GM12878 (cell line): ENCODE results near the gene DRD2. TPM values are rescaled to one million over a fixed set of nuclear protein-coding genes. Genes with fewer than 3 reads are reported as not detected.

Source experiments
- ATAC-seq: fragments of 200-7000 bp; cut with Tn5 transposase; 3 replicates; pipeline ENCODE4 v1.9.1; 2020; ENCODE audit warnings: mild to moderate bottlenecking, moderate library complexity
- BruUV-seq: library from RNA; stranded (reverse); fragments of 400-500 nt; replicated peaks from 2 replicates; lab custom pipeline; 2021; lab: Mats Ljungman, UMichigan
- CTCF ChIA-PET: fragments of 300-600 bp; sonication (Branson Sonifier 250); formaldehyde crosslinking; extraction: SDS; loops from one replicate; lab custom pipeline; 2021; ENCODE audit warnings: inconsistent platforms; lab: Yijun Ruan, JAX
- POLR2A ChIA-PET: fragments of 350-600 bp; formaldehyde crosslinking; extraction: SDS; loops from one replicate; lab custom pipeline; 2021; ENCODE audit warnings: inconsistent platforms; lab: Charles Lee
- RAD21 ChIA-PET: fragments of 300-600 bp; sonication (Branson Sonifier 250); formaldehyde crosslinking; loops from one replicate; lab custom pipeline; 2023; ENCODE audit warnings: antibody characterized with exemption; ENCODE audit not compliant: unreplicated experiment; lab: Charles Lee
- SMC1A ChIA-PET: fragments of 300-600 bp; sonication (Branson Sonifier 250); formaldehyde crosslinking; loops from one replicate; lab custom pipeline; 2023; ENCODE audit not compliant: unreplicated experiment, uncharacterized antibody; lab: Charles Lee
- DNase-seq: peaks from one replicate; pipeline ENCODE4 v3.0.0-alpha.2; 2011; ENCODE audit warnings: low read depth, low spot score
- FAIRE-seq: peaks from 3 replicates; lab custom pipeline; 2011; peaks lifted over from hg19 to GRCh38; lab: Jason Lieb, UNC
- H2AFZ ChIP-seq: 2 replicates; pipeline ENCODE4 v1.6.0; 2011; ENCODE audit warnings: low read depth, low read length, control low read depth; ENCODE audit not compliant: control insufficient read depth
- H3K27ac ChIP-seq: 2 replicates; pipeline ENCODE4 v1.5.1; 2011; ENCODE audit warnings: control low read depth; ENCODE audit not compliant: control insufficient read depth, insufficient read depth
- H3K27me3 ChIP-seq, 2 experiments: replicated peaks in 1 of 2; 2 replicates each; pipeline versions ENCODE4 v1.6.0 to v1.6.1; 2011; ENCODE audit warnings: low read length in 1 of 2; ENCODE audit not compliant: control insufficient read depth in 2 of 2, insufficient read depth in 2 of 2
- H3K36me3 ChIP-seq, 2 experiments: 2 replicates each; pipeline ENCODE4 v1.5.1; 2011; ENCODE audit warnings: low read length in 1 of 2; ENCODE audit not compliant: control insufficient read depth in 2 of 2, insufficient read depth in 2 of 2
- H3K4me1 ChIP-seq: 2 replicates; pipeline ENCODE4 v1.6.1; 2011; ENCODE audit warnings: mild to moderate bottlenecking, low read length, moderate library complexity, mixed read lengths; ENCODE audit not compliant: control insufficient read depth, insufficient read depth
- H3K4me2 ChIP-seq: 2 replicates; pipeline ENCODE4 v1.6.0; 2011; ENCODE audit warnings: control low read depth; ENCODE audit not compliant: control insufficient read depth, insufficient read depth
- H3K4me3 ChIP-seq: fragments of 200-600 bp; sonication (generic); 2 replicates; pipeline ENCODE4 v1.5.1; 2016
- H3K79me2 ChIP-seq: 2 replicates; pipeline ENCODE4 v1.6.0; 2011; ENCODE audit warnings: low read length; ENCODE audit not compliant: control insufficient read depth, insufficient read depth
- H3K9ac ChIP-seq: 2 replicates; pipeline ENCODE4 v1.8.0; 2011; ENCODE audit warnings: low read length, control low read depth, mixed read lengths; ENCODE audit not compliant: control insufficient read depth, insufficient read depth
- H3K9me3 ChIP-seq: replicated peaks from 3 replicates; pipeline ENCODE4 v1.5.1; 2011; ENCODE audit warnings: mild to moderate bottlenecking, low read length; ENCODE audit not compliant: control insufficient read depth, insufficient read depth
- H4K20me1 ChIP-seq: 2 replicates; pipeline ENCODE4 v1.6.0; 2011; ENCODE audit not compliant: control insufficient read depth, insufficient read depth
- NR2F1 ChIP-seq: fragments of 450-650 bp; conservative IDR thresholded peaks from 2 replicates; pipeline ENCODE4 v1.6.1; 2017; ENCODE audit warnings: mild to moderate bottlenecking
- RUNX3 ChIP-seq: IDR thresholded peaks from 2 replicates; pipeline ENCODE4 v1.6.1; 2012; ENCODE audit warnings: low read length, inconsistent platforms
- TCF12 ChIP-seq: IDR thresholded peaks from 2 replicates; pipeline ENCODE4 v1.6.1; 2011; ENCODE audit warnings: low read depth, mild to moderate bottlenecking, low read length
- WGBS: methylation state at CpG from one replicate; pipeline ENCODE4 v1.1.6; 2016; ENCODE audit warnings: low lambda C conversion rate; ENCODE audit not compliant: insufficient replicate concordance, insufficient coverage; ENCODE audit errors: missing lambda C conversion rate; 5-methylcytosine and 5-hydroxymethylcytosine counted together
- in situ Hi-C: fragments of 300-500 bp; cut with MboI; formaldehyde crosslinking; loops from 9 replicates; pipeline ENCODE4 v1.14.3; 2018; ENCODE audit warnings: mixed read lengths
- intact Hi-C: fragments of 100-400 bp; cut with micrococcal nuclease; formaldehyde crosslinking; loops from one replicate; pipeline ENCODE4 v1.14.2; 2022; ENCODE audit not compliant: unreplicated experiment
- microRNA-seq: library from miRNA; unstranded; fragments of <30 nt; microRNA quantifications from one replicate; pipeline ENCODE4, GENCODE V29; 2018
- polyA plus RNA-seq, 11 experiments: library from polyadenylated mRNA; depleted of rRNA in 4 of 11; unstranded in 6 of 11; stranded (reverse) in 5 of 11; fragments of >200 nt; fragmentation: Nextera tagmentation in 4 of 11; fragmentation: Illumina TruSeq in 1 of 11; extraction: Ambion mirVana in 4 of 11; extraction: Trizol in 1 of 11; gene quantifications; 1 replicate in 1 of 11; 2 replicates in 10 of 11; pipeline versions ENCODE4 v1.2.1 to v1.2.3, GENCODE V29; 2011 to 2016; ENCODE audit warnings: inconsistent platforms in 2 of 11, missing spikeins in 2 of 11, low read depth in 1 of 11
- small RNA-seq: library from RNA; depleted of rRNA; stranded (forward); fragments of <200 nt; gene quantifications from one replicate; pipeline ENCODE3, GENCODE V24; 2014
- total RNA-seq, 4 experiments: library from RNA; depleted of rRNA in 3 of 4; stranded (reverse); fragments of >200 nt in 3 of 4; fragmentation: Illumina TruSeq in 1 of 4; extraction: Trizol in 1 of 4; gene quantifications; 2 replicates each; pipeline versions ENCODE4 v1.2.1 to v1.2.3, GENCODE V29; 2013 to 2021

The DRD2 gene
- total and polyA plus RNA-seq, 10 of the 15 experiments (the other 5 are each of a cell fraction or from before 2014, with no cell fraction given): not detected

DNA sequence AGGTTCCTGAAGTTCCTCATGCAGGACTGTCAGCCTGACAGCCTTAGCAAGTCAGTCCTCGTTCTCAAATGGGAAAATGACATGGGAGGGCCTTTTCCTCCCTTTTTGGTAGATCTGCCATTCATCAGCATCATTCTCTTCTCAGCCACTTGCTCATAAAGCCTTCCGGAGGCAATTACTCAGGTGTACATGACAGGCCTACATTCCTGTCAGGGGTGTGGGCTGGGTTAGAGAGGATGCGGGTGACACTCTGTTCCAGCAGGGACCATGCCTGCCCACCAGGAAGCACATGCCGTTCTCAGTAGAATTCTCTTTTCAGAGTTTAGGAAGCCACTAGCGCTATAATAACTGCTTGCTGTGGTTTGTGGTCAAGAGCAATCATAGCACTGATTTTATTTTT lies 111.8 kb downstream of the DRD2 start:
- TF ChIP-seq TCF12 (no peak), NR2F1 (no peak), RUNX3 (peak; percentile 83)
- TF ChIP-seq, all 136 proteins: peak for 1
- ChIA-PET POLR2A (no interaction called here), CTCF (no interaction called here), SMC1A (interaction anchor here (1.1 kb wide), 1 partner anchor 34 kb away, joined by 3 read pairs; no protein-coding TSS in a partner anchor), RAD21 (no interaction called here)
- Histone ChIP-seq H3K27me3 (no peaks in the 10 kb centered on the region), H3K9ac (no peak overlapping the region), H4K20me1 (no peaks in the 10 kb centered on the region), H2AFZ (no peak overlapping the region), H3K9me3 (no peaks in the 10 kb centered on the region), H3K79me2 (no peaks in the 10 kb centered on the region), H3K27ac (no peak overlapping the region), H3K36me3 (no peaks in the 10 kb centered on the region; a peak in 2 of 4 replicates), H3K4me2 (no peak overlapping the region), H3K4me3 (no peak overlapping the region), H3K4me1 (peaks cover 3% of the 10 kb centered on the region; the same call in 1 of the 2 replicates)
- no peak for ATAC-seq
- in situ Hi-C loops: no loop called here
- 42% methylated on average over 5 of the region's 5 CpGs for WGBS
- intact Hi-C loops: no loop called here
- no peak for FAIRE-seq
- no peak for DNase-seq
- no TSS peak for BruUV-seq

Small RNA genes within 50 kb of the gene (microRNA-seq; reads per million reads assigned to microRNA genes)
- gene MIR4301: not detected

Small RNA genes within 50 kb of the gene (small RNA-seq; reads per million reads assigned to genes)
- gene MIR4301: not detected

Other genes with a start within 250 kb of the DRD2 start
- 8.1 and 10.1 TPM in 2 replicates for gene TTC12, start 160.8 kb downstream of the DRD2 start, total RNA-seq (2014; rRNA removed)
- gene TTC12, start 160.8 kb downstream of the DRD2 start, total RNA-seq (2014; rRNA removed; fragmentation: Illumina TruSeq; extraction: Trizol): 11.4 and 12.2 TPM in 2 replicates
- 8.2 and 9.9 TPM in 2 replicates for gene TTC12, start 160.8 kb downstream of the DRD2 start, total RNA-seq (2021)
- gene TTC12, start 160.8 kb downstream of the DRD2 start, polyA plus RNA-seq (2011; rRNA removed): 14.0 and 16.6 TPM in 2 replicates
- 10.3 and 14.5 TPM in 2 replicates for gene TTC12, start 160.8 kb downstream of the DRD2 start, polyA plus RNA-seq (2014; fragmentation: Illumina TruSeq; extraction: Trizol)
- 1 to 10 TPM; 3.7 to 7.9 TPM for gene TTC12, start 160.8 kb downstream of the DRD2 start, polyA plus RNA-seq (2014; fragmentation: Nextera tagmentation; extraction: Ambion mirVana)
- 8.4 and 8.6 TPM in 2 replicates for gene TTC12, start 160.8 kb downstream of the DRD2 start, polyA plus RNA-seq (2014; rRNA removed)
- 1 to 10 TPM; 5.7 to 7.0 TPM for gene TTC12, start 160.8 kb downstream of the DRD2 start, polyA plus RNA-seq (2016; fragmentation: Nextera tagmentation; extraction: Ambion mirVana)
- gene ANKK1, start 87.6 kb downstream of the DRD2 start, total RNA-seq (2014; rRNA removed): not detected in 2 replicates
- not detected in 2 replicates for gene ANKK1, start 87.6 kb downstream of the DRD2 start, total RNA-seq (2014; rRNA removed; fragmentation: Illumina TruSeq; extraction: Trizol)
- not detected in 2 replicates for gene ANKK1, start 87.6 kb downstream of the DRD2 start, total RNA-seq (2021)
- not detected in 2 replicates for gene ANKK1, start 87.6 kb downstream of the DRD2 start, polyA plus RNA-seq (2011; rRNA removed)
- gene ANKK1, start 87.6 kb downstream of the DRD2 start, polyA plus RNA-seq (2014; fragmentation: Illumina TruSeq; extraction: Trizol): not detected in 2 replicates
- not detected for gene ANKK1, start 87.6 kb downstream of the DRD2 start, polyA plus RNA-seq (2014; fragmentation: Nextera tagmentation; extraction: Ambion mirVana)
- 0.05 TPM in 1 of 2 replicates, not detected in the other for gene ANKK1, start 87.6 kb downstream of the DRD2 start, polyA plus RNA-seq (2014; rRNA removed)
- not detected for gene ANKK1, start 87.6 kb downstream of the DRD2 start, polyA plus RNA-seq (2016; fragmentation: Nextera tagmentation; extraction: Ambion mirVana)
- 0.27 and 0.85 TPM in 2 replicates for gene TMPRSS5, start 230.9 kb upstream of the DRD2 start, total RNA-seq (2014; rRNA removed)
- 0.14 and 0.36 TPM in 2 replicates for gene TMPRSS5, start 230.9 kb upstream of the DRD2 start, total RNA-seq (2014; rRNA removed; fragmentation: Illumina TruSeq; extraction: Trizol)
- 0.33 and 0.37 TPM in 2 replicates for gene TMPRSS5, start 230.9 kb upstream of the DRD2 start, total RNA-seq (2021)
- 0.09 and 0.18 TPM in 2 replicates for gene TMPRSS5, start 230.9 kb upstream of the DRD2 start, polyA plus RNA-seq (2011; rRNA removed)
- 0.34 TPM in 1 of 2 replicates, not detected in the other for gene TMPRSS5, start 230.9 kb upstream of the DRD2 start, polyA plus RNA-seq (2014; fragmentation: Illumina TruSeq; extraction: Trizol)
- gene TMPRSS5, start 230.9 kb upstream of the DRD2 start, polyA plus RNA-seq (2014; fragmentation: Nextera tagmentation; extraction: Ambion mirVana): under 1 TPM in 1 of 2 experiments, not detected in 1; 0.05 TPM
- gene TMPRSS5, start 230.9 kb upstream of the DRD2 start, polyA plus RNA-seq (2014; rRNA removed): 0.41 and 0.83 TPM in 2 replicates
- gene TMPRSS5, start 230.9 kb upstream of the DRD2 start, polyA plus RNA-seq (2016; fragmentation: Nextera tagmentation; extraction: Ambion mirVana): under 1 TPM in 1 of 2 experiments, not detected in 1; 0.27 TPM